ENCODE results near the gene USP1.
A peak's percentile ranks its signal among the peaks of the same experiment; 100 is the strongest.

USP1 gene

GRCh38 chr1:62436466-62437272, at the start of gene USP1:
USP1 (plus strand) TSS chr1:62437049; CDS start chr1:62439868, 2,819 bp downstream.
- DNase-seq (ENCODE audit: low read depth) = peak; percentile 99

GRCh38 chr1:62389531-62389930, 47.3 kb upstream of the USP1 start:
- DNase-seq (ENCODE audit: low read depth) = no peak

- no peak for DNase-seq (ENCODE audit: low read depth)
Measured at GRCh38 chr1:62390071-62390470, 46.8 kb upstream of the USP1 start.

GRCh38 chr1:62391369-62391971, 45.4 kb upstream of the USP1 start:
- DNase-seq (ENCODE audit: low read depth) = peak; percentile 11

- no peak for DNase-seq (ENCODE audit: low read depth)
Measured at GRCh38 chr1:62392951-62393350, 43.9 kb upstream of the USP1 start.

GRCh38 chr1:62394646-62395045, 42.2 kb upstream of the USP1 start:
- DNase-seq (ENCODE audit: low read depth) = no peak

- DNase-seq (ENCODE audit: low read depth) = no peak
Measured at GRCh38 chr1:62395291-62395690, 41.6 kb upstream of the USP1 start.

GRCh38 chr1:62396871-62397270, 40.0 kb upstream of the USP1 start:
- no peak for DNase-seq (ENCODE audit: low read depth)

GRCh38 chr1:62397301-62397700, 39.5 kb upstream of the USP1 start:
- no peak for DNase-seq (ENCODE audit: low read depth)

GRCh38 chr1:62398377-62398776, 38.5 kb upstream of the USP1 start:
- no peak for DNase-seq (ENCODE audit: low read depth)

- no peak for DNase-seq (ENCODE audit: low read depth)
Measured at GRCh38 chr1:62401034-62401760, 35.7 kb upstream of the USP1 start.

GRCh38 chr1:62405247-62405646, 31.6 kb upstream of the USP1 start:
- no peak for DNase-seq (ENCODE audit: low read depth)

- no peak for DNase-seq (ENCODE audit: low read depth)
Measured at GRCh38 chr1:62406576-62406975, 30.3 kb upstream of the USP1 start.

- peak; percentile 11 for DNase-seq (ENCODE audit: low read depth)
Measured at GRCh38 chr1:62407398-62408009, 29.3 kb upstream of the USP1 start.

GRCh38 chr1:62415687-62416086, 21.2 kb upstream of the USP1 start:
- no peak for DNase-seq (ENCODE audit: low read depth)

- DNase-seq (ENCODE audit: low read depth) = no peak
Measured at GRCh38 chr1:62417351-62417999, 19.4 kb upstream of the USP1 start.

GRCh38 chr1:62420214-62420613, 16.6 kb upstream of the USP1 start:
- no peak for DNase-seq (ENCODE audit: low read depth)

- no peak for DNase-seq (ENCODE audit: low read depth)
Measured at GRCh38 chr1:62423580-62424242, 13.1 kb upstream of the USP1 start.

GRCh38 chr1:62424411-62424810, 12.4 kb upstream of the USP1 start:
- DNase-seq (ENCODE audit: low read depth) = no peak

GRCh38 chr1:62425041-62425440, 11.8 kb upstream of the USP1 start:
- DNase-seq (ENCODE audit: low read depth) = no peak

- no peak for DNase-seq (ENCODE audit: low read depth)
Measured at GRCh38 chr1:62426237-62426636, 10.6 kb upstream of the USP1 start.

- DNase-seq (ENCODE audit: low read depth) = no peak
Measured at GRCh38 chr1:62426794-62427193, 10.1 kb upstream of the USP1 start.
